Activated effector memory CD4-positive, alpha-beta T cell treated with Interleukin-2 at 50 U/mL for 16 hours (primary cell): ENCODE data around the gene SLC22A23.

ENCODE experiments used
- DNase-seq: peaks from one replicate; pipeline ENCODE4 v3.0.0-alpha.2; 2020

The SLC22A23 gene

DNA sequence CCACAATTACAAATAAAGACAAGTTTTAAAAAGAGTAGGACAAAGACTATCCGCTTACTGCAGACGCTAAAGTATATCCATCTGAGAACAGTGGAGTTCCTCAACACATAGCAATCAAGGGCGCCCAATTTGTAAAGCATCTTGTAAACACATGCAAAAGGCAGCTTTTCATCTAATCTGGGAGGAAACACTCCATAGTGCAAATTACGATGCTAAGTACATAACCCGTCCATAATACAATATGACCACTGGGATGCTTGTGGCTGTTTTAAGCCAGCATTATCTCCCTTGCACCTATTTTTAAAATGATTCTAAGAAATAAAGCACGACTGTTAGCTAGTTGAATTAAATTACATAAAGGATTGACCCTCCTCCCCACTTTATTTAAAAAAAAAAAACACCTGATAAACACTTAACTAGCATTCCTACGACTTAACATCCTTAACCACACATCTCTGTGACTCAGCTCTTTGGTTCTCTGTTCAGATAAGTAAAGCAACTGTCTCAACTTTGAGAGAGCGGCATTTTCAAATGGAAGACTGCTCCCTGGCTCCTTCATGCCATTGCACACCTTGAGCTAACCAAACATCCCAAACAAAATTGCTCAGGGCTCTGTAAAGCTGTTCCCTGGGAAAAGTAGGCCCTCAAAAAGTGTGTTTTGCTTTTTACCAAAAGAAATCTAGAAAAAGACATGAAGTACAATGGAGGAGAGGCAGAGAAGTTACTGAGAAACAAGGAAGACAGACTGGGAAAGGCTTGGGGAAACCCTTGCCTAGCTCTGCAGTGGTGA lies 14.2 kb downstream of the SLC22A23 start:
- no peak for DNase-seq

DNA sequence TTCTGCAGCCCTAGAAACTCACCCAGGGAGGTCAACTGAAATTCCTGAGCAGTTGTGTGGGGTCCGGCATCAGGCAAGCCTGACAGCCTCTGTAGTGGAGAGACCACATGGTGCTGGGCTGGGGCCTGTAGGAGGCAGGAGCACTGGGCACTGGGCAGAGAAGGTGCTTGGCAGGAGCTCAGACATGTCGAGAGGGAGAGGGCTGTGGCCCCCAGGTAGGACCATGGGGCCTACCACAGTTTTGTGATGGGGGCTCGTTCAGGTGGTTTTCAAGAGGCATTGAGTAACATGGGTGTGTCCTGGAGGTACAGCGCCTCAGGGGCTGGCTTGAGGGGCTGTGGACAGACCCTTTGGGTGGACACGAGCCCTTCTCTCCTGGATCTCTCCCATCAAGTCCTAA lies 15.9 kb downstream of the SLC22A23 start:
- DNase-seq, result no peak

DNA sequence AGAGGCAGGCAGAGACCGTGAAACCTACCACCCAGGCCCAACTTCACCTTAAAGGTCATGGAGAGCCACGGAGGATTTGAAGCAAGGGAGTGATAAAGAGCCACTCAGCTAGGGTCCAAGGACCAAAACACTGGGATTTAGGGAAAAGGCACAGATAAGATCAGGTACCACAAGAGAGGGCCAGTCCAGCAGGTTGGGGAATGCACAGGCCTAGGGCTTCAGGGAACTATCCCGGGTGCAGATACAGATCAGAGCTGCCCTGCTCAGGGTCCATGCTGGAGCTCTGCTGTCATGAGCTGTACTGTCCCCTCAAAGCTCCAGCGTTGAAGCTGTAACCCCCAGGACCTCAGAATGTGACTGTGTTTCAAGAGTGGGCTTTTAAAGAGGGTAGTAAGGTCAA lies 16.9 kb downstream of the SLC22A23 start:
- DNase-seq, result no peak

DNA sequence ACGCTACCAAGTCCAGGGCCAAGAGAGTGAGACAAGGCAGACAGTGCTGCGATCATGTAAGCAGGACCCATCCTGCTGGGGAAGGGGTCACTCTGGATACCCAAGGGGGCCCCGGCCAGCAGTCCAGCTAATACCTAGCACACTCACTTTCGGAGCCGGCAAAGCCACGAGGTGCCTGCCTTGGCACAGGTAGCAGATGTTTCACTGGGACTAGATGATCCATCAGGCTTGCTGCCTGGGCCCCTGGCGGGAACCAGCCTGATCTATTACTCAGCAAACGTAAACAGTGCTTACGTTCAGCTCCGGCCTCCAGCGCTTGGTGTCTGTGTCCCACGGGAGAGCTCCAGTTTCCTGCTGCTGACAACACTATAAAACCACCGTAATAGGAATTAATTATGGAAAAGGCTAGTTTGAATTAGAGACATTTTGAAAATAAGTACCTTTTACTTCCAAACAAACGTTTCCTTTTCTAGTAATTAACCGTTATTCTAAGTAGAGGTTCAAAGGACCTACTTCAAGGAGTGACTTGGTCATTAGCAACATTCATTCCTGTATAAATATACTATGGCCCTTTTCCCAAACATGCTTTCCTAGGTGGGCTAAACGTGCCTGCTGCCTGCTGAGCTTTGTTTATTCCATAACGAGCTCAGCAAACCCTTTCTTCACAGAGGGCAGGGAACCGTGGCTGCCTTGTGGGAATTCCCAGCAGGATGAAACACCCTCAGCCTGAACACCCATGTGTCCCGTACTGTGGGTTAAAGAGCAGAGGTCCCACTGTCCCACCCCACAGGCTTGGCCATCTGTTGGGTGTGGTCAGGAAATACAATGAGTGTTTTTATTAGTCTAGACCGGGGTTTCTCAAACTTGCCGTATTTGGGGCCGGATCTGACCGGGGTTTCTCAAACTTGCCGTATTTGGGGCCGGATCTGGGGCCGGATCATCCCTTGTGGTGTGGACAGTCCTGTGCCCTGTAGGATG lies 18.4 kb downstream of the SLC22A23 start:
- DNase-seq, result no peak

DNA sequence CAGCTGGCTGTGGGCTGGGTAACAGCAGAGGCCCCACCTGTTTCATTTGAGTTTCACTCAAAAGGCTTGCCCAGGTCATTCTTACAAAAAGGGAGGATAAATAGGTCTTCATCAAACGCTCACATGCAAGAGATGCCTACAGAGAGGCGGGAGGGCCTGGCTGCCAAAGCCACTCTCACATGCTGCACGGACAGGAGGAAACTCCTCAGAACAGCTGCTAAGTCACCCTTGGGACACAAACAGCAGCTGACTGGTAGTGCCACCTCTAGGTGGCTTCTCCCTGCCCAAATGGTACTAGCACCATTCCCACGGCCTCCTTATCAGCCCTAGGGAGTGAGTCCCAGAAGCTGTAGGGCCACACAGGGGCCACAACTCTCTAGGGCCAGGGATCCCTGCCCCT lies 23.8 kb downstream of the SLC22A23 start:
- no peak for DNase-seq

- DNase-seq, result no peak
These were observed 24.4 kb downstream of the SLC22A23 start for GRCh38 chr6:3432416-3432815.

DNA sequence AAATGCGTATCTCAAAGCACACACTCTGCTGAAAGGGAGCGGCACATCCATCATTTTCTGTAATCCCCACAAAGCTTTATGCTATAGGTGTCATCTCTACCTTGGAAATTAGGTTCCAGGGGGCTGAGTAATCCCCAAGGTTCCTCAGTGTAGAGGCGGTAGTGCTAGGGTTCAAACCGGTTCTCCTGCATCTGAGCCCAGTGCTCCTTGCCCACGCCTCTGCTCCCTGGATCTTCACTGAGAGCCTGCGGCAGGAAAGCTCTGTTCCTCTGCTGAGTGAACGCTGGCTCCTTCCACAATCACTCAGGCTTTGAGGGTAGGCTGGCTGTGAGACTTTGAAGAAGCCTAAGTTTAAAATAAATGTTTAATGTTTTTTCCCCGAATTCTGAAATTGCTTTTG lies 24.9 kb downstream of the SLC22A23 start:
- no peak for DNase-seq

DNA sequence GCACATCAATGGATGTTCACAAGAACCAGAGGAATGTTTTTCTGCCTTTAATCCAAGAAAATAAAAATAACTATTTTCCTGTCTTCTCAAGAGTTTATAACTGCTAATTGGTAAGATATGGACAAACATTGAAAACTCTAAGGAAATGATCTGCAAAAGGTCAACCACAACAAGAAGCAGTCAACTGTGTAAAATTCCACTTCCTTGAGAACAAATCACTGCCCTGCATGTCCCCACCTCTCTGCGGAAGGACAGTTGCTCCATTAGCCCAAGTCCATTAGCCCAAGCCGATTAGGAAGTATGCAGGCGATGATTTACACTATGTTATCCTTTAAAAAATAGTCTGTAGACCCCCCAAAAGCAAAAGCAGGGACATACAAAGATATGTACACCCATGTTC lies 27.6 kb downstream of the SLC22A23 start:
- no peak for DNase-seq

DNA sequence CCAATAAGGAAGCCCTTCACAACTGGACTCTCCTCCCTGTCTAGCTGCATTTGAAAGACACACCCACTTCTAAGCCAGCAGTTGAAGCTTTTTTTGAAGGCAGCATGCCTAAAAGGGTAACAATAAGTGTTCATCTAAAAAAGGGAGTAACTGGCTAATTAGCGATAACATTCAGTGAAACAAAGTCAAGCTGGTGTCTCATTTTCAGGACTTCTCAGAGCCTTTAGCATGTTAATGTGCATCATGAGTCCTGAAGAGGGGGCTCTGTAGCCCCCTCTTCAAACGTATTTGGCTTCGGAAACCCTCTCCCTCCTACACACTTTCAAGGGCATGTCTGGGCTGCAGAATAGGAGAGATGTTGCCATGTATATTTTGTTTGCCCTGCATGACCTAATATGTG lies 28.1 kb downstream of the SLC22A23 start:
- DNase-seq, result no peak

DNA sequence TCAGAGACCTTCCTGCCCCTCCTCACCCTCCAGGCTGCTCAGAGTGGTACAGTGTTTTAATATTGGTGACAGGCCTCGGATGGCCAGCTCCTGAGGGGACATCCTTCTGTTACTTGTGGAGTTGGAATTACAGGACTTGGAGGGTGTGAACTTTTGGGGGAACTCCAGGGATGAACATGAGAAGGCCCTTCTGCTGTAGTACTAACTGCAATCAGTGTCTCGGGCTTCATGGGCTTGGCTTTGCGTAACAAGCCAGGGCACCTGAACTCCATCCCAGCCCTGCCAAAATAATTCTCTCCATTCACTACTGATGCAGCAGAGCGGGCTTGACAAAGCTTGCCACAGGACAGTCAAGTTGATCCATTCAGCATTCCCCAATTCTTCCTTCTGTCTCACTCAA lies 28.6 kb downstream of the SLC22A23 start:
- no peak for DNase-seq

GRCh38 chr6:3427687-3428085 lies 29.2 kb downstream of the SLC22A23 start:
- DNase-seq, result no peak

- DNase-seq, result no peak
These were observed 29.7 kb downstream of the SLC22A23 start for GRCh38 chr6:3426927-3427686.

DNA sequence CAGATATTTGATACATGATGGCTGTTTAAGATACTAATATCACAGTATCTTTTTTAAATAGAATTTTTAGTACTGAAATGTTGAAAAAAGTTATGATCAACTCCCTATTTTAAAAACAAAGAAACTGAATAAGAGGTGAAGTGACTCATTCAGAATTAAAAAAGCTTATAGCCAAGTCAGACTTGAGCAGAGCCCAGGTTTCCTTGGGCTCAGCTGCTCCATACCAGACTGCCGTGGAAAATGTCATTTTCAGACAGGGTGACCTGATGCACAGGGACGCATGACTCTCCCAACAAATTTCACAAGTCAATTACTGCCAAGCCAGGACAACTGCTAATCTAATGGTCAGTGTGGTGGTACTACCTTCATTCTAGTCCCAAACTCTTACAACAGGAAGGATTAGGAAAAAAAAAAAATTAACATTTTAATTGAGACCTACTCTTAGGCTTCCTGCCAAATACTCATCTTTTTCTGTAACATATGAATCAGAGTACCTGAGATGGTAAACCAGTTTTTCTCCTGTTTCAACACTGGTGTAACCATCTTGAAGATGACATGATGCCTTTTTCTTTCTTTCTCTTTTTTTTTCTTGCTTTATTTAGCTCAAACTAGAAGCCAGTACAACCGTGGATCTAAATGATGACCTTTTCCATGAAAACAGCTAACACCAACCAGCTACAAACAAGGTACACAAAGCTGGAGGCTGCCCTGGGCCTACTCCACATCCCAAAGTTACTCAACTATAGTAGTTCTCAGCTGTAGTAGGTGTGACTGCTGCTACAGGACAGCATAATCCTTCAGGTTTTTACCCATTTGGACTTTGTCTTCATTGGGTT lies 30.5 kb downstream of the SLC22A23 start:
- no peak for DNase-seq

GRCh38 chr6:3425574-3425973 lies 31.3 kb downstream of the SLC22A23 start:
- no peak for DNase-seq

DNA sequence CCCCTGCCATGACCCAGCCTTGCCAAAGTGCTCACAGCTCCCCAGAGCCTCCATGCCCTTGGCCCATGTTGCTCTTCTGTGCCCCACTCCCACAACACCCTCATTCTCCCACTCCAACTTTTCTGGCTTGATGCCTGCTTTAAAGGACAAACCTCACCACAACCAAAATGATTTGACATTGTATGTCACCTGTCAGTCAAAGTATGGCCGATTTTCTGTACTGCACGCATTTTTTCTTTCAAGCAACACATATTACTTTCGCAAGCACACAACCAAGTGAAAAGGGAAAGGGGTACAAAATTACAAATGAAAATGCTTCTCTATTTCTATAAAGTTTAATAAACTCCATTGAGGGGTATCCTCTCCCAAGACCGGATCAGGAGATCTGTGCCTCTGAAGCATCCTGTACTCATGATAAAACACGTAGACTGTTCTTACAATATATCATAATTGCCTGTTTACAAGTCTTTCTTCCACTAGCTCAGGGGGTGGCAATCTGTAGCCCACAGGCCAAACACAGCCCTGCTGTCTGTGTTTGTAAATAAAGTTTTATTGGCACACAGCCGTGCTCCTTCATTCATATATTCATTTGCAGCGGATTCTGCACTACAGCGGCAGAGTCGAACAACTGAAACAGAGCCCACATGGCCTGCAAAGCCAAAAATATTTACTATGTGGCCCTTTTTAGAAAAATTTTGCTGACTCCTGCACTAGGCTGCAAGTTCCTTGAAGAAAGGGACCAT lies 32.5 kb downstream of the SLC22A23 start:
- DNase-seq, result no peak

DNA sequence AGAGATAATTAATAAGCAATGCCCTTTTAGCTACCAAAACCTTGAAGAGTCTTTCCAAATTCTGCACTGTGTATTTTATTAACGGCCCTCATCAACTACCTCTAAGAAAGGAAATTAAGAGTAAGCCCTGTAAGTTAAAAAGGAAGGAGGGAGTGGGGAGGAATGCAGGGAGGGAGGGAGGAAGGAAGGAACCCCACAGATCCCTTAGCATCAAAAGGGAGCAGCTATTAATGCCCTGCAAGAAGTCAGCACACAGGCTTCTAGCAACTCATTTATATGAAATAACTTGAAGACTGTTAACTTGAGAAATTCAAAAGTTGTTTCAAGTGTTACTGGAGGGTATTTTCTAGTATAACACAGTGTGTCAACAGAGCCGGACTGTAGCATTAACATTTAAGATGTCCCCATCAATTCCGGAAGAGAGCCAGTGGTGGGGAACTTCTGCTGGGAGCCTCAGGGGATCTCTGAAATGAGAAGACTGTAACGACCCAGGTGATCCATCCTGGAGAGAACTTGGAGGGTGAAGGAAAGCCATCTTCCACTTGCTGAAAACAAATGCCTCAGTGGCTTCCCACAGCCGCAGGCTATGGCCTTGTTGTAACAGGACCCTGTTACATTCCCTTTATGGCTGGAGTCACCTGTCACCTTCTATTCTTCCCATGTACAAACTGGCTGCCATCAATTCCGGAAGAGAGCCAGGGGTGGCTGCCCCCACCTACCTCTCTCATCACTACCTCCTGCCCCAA lies 33.2 kb downstream of the SLC22A23 start:
- DNase-seq, result no peak

DNA sequence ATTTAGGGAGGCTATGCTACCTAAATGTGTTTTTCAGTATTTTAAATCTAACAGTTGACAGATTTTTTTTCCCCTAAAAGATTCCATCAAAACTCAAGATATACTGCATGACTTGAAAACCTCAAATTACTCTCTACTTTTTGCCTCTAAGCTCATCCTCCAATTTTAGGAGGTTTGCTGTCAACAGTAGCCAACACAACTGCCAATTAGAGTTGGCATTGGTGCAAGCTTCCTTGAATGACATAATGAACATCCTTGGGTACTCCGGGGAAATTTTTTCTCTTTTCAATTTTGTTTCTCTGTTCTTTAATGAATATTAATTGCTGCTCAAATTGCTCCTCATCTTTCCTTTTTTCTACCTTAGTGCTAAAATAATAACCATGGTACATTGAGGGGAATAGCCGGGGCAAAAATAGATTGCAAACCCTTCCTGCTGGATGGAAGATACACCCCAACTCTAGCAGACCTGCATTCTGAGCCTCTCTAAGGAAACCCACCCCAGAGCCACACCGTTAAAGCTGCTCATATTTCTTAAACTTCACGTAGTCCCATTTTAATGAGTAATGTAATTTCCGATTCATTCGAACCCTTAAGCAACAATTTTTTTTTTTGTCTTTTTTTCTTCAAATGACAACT lies 34.3 kb downstream of the SLC22A23 start:
- DNase-seq, result no peak

DNA sequence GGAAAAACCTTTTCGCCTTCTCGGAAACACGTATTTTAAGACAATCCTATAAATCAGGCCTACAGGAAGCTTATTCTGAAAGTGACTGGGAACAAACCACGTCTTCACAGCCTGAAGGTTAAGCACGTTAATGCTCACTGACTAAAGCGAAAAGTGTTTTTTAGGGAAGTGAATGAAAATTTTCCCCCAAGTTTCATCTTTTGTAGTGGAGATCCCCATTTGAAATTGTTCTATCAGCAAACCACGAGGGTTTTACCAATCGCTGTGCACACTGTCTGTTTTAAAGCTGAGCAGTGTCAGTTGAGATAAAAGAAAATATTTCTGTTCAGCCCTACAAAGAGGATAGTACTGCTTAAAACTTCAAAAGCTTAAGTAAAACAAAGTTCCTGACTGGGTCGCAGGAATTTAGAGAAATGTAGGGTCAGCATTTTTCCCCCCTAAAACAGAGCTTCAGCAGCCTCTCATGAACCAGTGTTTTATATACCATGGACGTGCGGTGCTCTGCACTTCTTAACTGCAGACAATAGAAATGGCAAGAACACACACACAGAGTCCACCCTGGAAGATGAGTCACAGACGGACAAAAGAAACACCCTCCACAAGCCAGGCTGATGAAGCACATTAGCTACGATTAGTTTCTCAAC lies 34.9 kb downstream of the SLC22A23 start:
- DNase-seq, result no peak

GRCh38 chr6:3421143-3421542 lies 35.7 kb downstream of the SLC22A23 start:
- no peak for DNase-seq
